HFF-Myc (cell line): Measurements from ENCODE around the gene TMEM205.

Experiments
- DNase-seq: peaks from one replicate; pipeline ENCODE4 v3.0.0-alpha.2; 2011; ENCODE audit warnings: low read depth; ENCODE audit errors: extremely low read depth
- H3K4me3 ChIP-seq: replicated peaks from 2 replicates; pipeline ENCODE4 v1.5.1; 2011; ENCODE audit warnings: low read depth, mild to moderate bottlenecking, control low read depth, low read length
- TF ChIP-seq, protein P1 (sequence below): IDR thresholded peaks from 2 replicates; pipeline ENCODE4 v1.5.1; 2012; ENCODE audit warnings: mild to moderate bottlenecking, low read depth, low read length, control low read depth; ENCODE audit errors: missing control alignments

Gene TMEM205

GRCh38 chr19:11367528-11367927, 21.5 kb upstream of the TMEM205 start:
- H3K4me3 ChIP-seq: no peak overlapping the region
- no peak for DNase-seq
- TF ChIP-seq, protein P1, sequence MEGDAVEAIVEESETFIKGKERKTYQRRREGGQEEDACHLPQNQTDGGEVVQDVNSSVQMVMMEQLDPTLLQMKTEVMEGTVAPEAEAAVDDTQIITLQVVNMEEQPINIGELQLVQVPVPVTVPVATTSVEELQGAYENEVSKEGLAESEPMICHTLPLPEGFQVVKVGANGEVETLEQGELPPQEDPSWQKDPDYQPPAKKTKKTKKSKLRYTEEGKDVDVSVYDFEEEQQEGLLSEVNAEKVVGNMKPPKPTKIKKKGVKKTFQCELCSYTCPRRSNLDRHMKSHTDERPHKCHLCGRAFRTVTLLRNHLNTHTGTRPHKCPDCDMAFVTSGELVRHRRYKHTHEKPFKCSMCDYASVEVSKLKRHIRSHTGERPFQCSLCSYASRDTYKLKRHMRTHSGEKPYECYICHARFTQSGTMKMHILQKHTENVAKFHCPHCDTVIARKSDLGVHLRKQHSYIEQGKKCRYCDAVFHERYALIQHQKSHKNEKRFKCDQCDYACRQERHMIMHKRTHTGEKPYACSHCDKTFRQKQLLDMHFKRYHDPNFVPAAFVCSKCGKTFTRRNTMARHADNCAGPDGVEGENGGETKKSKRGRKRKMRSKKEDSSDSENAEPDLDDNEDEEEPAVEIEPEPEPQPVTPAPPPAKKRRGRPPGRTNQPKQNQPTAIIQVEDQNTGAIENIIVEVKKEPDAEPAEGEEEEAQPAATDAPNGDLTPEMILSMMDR: no peak

- TF ChIP-seq, protein P1: no peak
- DNase-seq: no peak
These were observed 19.6 kb upstream of the TMEM205 start for GRCh38 chr19:11365557-11366117.

GRCh38 chr19:11364935-11365334, 18.9 kb upstream of the TMEM205 start:
- DNase-seq: no peak
- TF ChIP-seq, protein P1: no peak
- no peak overlapping the region for H3K4me3 ChIP-seq

More at GRCh38 chr19:11365557-11366117, 19.6 kb upstream of the TMEM205 start:
- no peak overlapping the region for H3K4me3 ChIP-seq

DNA sequence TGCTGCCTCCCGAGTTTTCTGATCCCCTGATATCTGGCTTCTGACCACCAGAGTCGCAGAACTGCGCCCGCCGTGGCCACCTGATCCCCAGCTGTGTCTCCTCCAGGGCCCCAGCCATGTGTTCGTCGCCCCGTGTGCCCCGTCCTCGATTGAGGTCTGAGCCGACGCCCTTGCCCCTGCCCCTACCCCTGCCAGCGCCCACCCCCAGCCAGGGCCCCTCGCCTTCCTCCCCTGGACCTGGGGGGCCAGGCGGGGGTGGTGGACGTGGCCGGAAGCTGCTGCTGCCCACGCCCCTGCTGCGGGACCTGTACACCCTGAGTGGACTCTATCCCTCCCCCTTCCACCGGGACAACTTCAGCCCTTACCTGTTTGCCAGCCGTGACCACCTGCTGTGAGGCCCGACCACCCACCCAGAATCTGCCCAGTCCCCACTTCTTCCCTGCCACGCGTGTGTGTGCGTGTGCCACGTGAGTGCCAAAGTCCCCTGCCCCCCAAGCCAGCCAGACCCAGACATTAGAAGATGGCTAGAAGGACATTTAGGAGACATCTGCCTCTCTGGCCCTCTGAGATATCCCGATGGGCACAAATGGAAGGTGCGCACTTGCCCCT, 18.3 kb upstream of the TMEM205 start:
- no peak for DNase-seq
- TF ChIP-seq, protein P1: no peak
- H3K4me3 ChIP-seq: no peak overlapping the region

DNA sequence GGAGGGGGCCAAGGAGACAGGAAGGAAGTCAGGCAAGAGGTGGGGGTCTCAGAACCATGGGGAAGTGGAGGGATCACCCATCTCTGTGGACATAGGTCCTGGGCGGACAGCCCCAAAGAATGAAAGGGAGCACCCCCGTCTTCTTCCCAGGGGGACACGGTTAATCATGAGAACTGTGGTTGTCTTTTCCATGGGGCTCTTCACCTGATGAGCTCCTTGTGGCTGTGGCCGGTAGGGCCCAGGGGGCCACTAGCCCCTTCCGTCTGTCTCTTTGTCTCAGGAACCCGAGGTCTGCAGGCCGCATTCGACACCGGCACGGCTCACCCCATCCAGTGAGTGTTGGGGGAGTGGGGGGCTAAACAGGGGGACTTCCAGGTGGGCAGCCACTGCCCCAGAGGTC, 17.8 kb upstream of the TMEM205 start:
- TF ChIP-seq, protein P1: no peak
- DNase-seq: no peak

GRCh38 chr19:11361771-11362731, 16.0 kb upstream of the TMEM205 start:
- no peak overlapping the region for H3K4me3 ChIP-seq
- no peak for DNase-seq
- TF ChIP-seq, protein P1: no peak

More for the DNA sequence above, 17.8 kb upstream of the TMEM205 start:
- H3K4me3 ChIP-seq: no peak overlapping the region
